ENCODE data around the gene CTAG1A.
"Not testable (repeated sequence)": the region's sequence is repeated elsewhere in the genome, so short reads cannot be mapped to it uniquely, and the experiment has no call there.

CTAG1A gene

GRCh38 chrX:154620767-154621414, 36.0 kb downstream of the CTAG1A start:
- FAIRE-seq = peak; percentile 81

GRCh38 chrX:154628960-154629359, 44.0 kb downstream of the CTAG1A start:
- not testable (repeated sequence) for FAIRE-seq

GRCh38 chrX:154630949-154631348, 46.0 kb downstream of the CTAG1A start:
- not testable (repeated sequence) for FAIRE-seq

GRCh38 chrX:154633661-154634060, 48.7 kb downstream of the CTAG1A start:
- FAIRE-seq = not testable (repeated sequence)
